ENCODE results near the gene VWA7. TPM values are rescaled to one million over a fixed set of nuclear protein-coding genes. Genes with fewer than 3 reads are reported as not detected.

Gene VWA7
- total and polyA plus RNA-seq, 10 donors = 0.09 to 2.6 (median 1.1) TPM; not detected in 1

GRCh38 chr6:31721351-31722020 lies 55.6 kb downstream of the VWA7 start, which contains the start of gene LY6G6C:
LY6G6C (minus strand) TSS chr6:31721746; CDS start chr6:31721679, 67 bp downstream.
- no peaks in the 10 kb centered on the region for H3K27me3 ChIP-seq (replicated peaks in 1 of 7)
- H3K4me1 ChIP-seq = peaks cover 5 to 25% (median 14%) of the 10 kb centered on the region in 6 donors
- no peaks in the 10 kb centered on the region for H3K9me3 ChIP-seq
- no peak within 1 kb of the TSS for H3K27ac ChIP-seq
- WGBS, 5 donors = 77 to 94% (median 85%) methylated on average over 3 to 4 of the region's 4 CpGs
- peaks cover 0 to 18% (median 0%) of the 10 kb centered on the region in 6 donors for H3K36me3 ChIP-seq
- DNase-seq = peak; percentile 61
- intact Hi-C loops (cut with DNase I; ENCODE audit: low total_unique reads) = no loop called here
- TF ChIP-seq, protein P1, sequence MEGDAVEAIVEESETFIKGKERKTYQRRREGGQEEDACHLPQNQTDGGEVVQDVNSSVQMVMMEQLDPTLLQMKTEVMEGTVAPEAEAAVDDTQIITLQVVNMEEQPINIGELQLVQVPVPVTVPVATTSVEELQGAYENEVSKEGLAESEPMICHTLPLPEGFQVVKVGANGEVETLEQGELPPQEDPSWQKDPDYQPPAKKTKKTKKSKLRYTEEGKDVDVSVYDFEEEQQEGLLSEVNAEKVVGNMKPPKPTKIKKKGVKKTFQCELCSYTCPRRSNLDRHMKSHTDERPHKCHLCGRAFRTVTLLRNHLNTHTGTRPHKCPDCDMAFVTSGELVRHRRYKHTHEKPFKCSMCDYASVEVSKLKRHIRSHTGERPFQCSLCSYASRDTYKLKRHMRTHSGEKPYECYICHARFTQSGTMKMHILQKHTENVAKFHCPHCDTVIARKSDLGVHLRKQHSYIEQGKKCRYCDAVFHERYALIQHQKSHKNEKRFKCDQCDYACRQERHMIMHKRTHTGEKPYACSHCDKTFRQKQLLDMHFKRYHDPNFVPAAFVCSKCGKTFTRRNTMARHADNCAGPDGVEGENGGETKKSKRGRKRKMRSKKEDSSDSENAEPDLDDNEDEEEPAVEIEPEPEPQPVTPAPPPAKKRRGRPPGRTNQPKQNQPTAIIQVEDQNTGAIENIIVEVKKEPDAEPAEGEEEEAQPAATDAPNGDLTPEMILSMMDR (IDR thresholded peaks at IDR 0.05 in 8 of 11, conservative IDR thresholded peaks at IDR 0.05 in 3 of 11) = no peak
- TF ChIP-seq POLR2A (IDR thresholded peaks at IDR 0.05) (no peak), POLR2AphosphoS5 (IDR thresholded peaks at IDR 0.05) (no peak)
- no peak within 1 kb of the TSS for H3K4me3 ChIP-seq

DNA sequence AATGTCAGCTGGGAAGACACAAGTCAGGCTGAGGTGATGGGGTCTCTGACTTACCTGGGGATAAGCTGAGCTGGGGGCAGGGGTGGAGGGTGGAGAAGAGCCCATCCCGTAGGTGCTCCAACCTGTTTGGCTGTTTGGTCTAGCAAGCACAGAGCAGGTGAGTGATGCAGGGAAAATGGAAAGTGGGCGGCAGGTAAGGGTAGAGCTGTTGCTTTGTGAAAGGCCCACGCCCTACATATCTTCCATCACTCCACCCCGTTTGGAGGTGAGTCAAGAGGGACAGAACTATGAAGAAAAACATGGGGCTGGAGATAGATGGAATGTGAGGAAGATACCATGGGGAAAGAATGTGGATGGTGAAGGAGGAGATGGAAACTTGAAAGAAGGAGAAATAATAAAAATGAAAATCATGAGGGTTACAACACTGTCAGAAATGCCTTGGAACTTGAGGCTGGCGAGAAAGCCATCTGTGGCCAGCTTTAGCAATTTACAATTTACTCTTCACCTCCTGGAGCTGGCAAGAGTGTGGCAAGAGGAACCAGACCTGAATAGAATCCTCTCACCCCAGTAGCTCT lies 56.8 kb downstream of the VWA7 start:
- Histone ChIP-seq H3K9me3 (no peaks in the 10 kb centered on the region), H3K27ac (no peak overlapping the region), H3K4me3 (no peak overlapping the region), H3K36me3 (peaks cover 0 to 6% (median 0%) of the 10 kb centered on the region in 6 donors), H3K27me3 (replicated peaks in 1 of 7) (no peaks in the 10 kb centered on the region), H3K4me1 (peaks cover 0 to 14% (median 3%) of the 10 kb centered on the region in 6 donors)
- intact Hi-C loops (cut with DNase I; ENCODE audit: low total_unique reads) = no loop called here
- no peak for DNase-seq
- TF ChIP-seq, protein P1 (IDR thresholded peaks at IDR 0.05 in 8 of 11, conservative IDR thresholded peaks at IDR 0.05 in 3 of 11) = no peak
- no peak for TF ChIP-seq POLR2A (IDR thresholded peaks at IDR 0.05)
- TF ChIP-seq POLR2AphosphoS5 (IDR thresholded peaks at IDR 0.05) = no peak
- 76 to 92% (median 88%) methylated on average over 5 of the region's 5 CpGs for WGBS, 5 donors

GRCh38 chr6:31719001-31719400 lies 58.1 kb downstream of the VWA7 start:
- no peaks in the 10 kb centered on the region for H3K9me3 ChIP-seq
- no peaks in the 10 kb centered on the region for H3K36me3 ChIP-seq
- no peaks in the 10 kb centered on the region for H3K27me3 ChIP-seq (replicated peaks in 1 of 7)
- 66 to 90% (median 89%) methylated on average over 6 of the region's 6 CpGs for WGBS, 5 donors
- no peak overlapping the region for H3K4me3 ChIP-seq
- DNase-seq = peak; percentile 54
- TF ChIP-seq, protein P1 (IDR thresholded peaks at IDR 0.05 in 8 of 11, conservative IDR thresholded peaks at IDR 0.05 in 3 of 11) = no peak
- TF ChIP-seq POLR2A (IDR thresholded peaks at IDR 0.05) (no peak), POLR2AphosphoS5 (IDR thresholded peaks at IDR 0.05) (no peak)
- intact Hi-C loops (cut with DNase I; ENCODE audit: low total_unique reads) = no loop called here
- peaks cover 0 to 12% (median 3%) of the 10 kb centered on the region in 6 donors for H3K4me1 ChIP-seq
- no peak overlapping the region for H3K27ac ChIP-seq

DNA sequence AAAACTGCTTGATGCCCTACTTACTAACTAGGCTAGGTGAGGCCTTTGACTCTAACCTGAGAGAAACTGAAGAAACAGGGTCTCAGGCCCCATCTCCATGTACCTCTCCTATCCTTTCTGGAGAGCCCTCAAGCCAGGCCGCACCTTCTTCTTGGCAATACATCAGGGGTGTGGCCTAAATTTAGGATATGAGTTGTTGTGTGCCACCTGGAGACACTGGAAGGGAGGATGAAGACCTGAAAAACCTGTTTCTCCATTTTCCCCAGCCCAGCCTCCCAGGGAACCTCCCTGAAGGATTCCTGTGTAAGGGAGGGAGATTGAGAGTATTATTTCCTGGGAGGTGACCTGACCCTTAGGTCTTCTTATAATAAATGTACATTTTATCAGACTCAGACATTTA lies 58.9 kb downstream of the VWA7 start:
- Histone ChIP-seq H3K27ac (no peak overlapping the region), H3K9me3 (no peaks in the 10 kb centered on the region), H3K36me3 (no peaks in the 10 kb centered on the region), H3K27me3 (replicated peaks in 1 of 7) (no peaks in the 10 kb centered on the region), H3K4me3 (no peak overlapping the region), H3K4me1 (peaks cover 0 to 5% (median under 1%) of the 10 kb centered on the region in 6 donors)
- WGBS, 5 donors = 79 to 90% (median 84%) methylated on average over 1 of the region's 1 CpG
- DNase-seq = no peak
- intact Hi-C loops (cut with DNase I; ENCODE audit: low total_unique reads) = no loop called here
- TF ChIP-seq POLR2AphosphoS5 (IDR thresholded peaks at IDR 0.05) (no peak), POLR2A (IDR thresholded peaks at IDR 0.05) (no peak)
- TF ChIP-seq, protein P1 (IDR thresholded peaks at IDR 0.05 in 8 of 11, conservative IDR thresholded peaks at IDR 0.05 in 3 of 11) = no peak

Measured in spleen (tissue), 11 donors.